Activated CD4-positive, alpha-beta T cell treated with anti-CD3 and anti-CD28 coated beads, Interleukin-2, amount 10 ng/mL, durations not matched to agents 7 days and 5 days (primary cell): ENCODE data around the gene ATP9B. TPM values are rescaled to one million over a fixed set of nuclear protein-coding genes. Genes with fewer than 3 reads are reported as not detected.

Source experiments
- CTCF ChIA-PET: fragments of 350-600 bp; sonication (Branson Sonifier 250); formaldehyde crosslinking; loops from one replicate; lab custom pipeline; 2021; ENCODE audit warnings: antibody characterized with exemption; lab: Charles Lee
- POLR2A ChIA-PET: fragments of 350-600 bp; sonication (Branson Sonifier 250); formaldehyde crosslinking; loops from one replicate; lab custom pipeline; 2021; ENCODE audit warnings: antibody characterized with exemption; lab: Charles Lee
- DNase-seq: peaks from one replicate; pipeline ENCODE4 v3.0.0-alpha.2; 2020
- H3K27ac Mint-ChIP-seq: one replicate; pipeline ENCODE4 v1.8.0; 2021; ENCODE audit warnings: mild to moderate bottlenecking, moderate library complexity, mixed read lengths
- H3K27me3 Mint-ChIP-seq: one replicate; pipeline ENCODE4 v1.8.0; 2021; ENCODE audit warnings: mixed read lengths
- H3K36me3 Mint-ChIP-seq: one replicate; pipeline ENCODE4 v1.8.0; 2021; ENCODE audit warnings: low read depth, mixed read lengths
- H3K4me1 Mint-ChIP-seq: one replicate; pipeline ENCODE4 v1.8.0; 2021; ENCODE audit warnings: mixed read lengths
- H3K4me3 Mint-ChIP-seq: one replicate; pipeline ENCODE4 v1.8.0; 2021; ENCODE audit warnings: mild to moderate bottlenecking, moderate library complexity, mixed read lengths
- H3K9me3 Mint-ChIP-seq: one replicate; pipeline ENCODE4 v1.8.0; 2021; ENCODE audit warnings: mixed read lengths
- total RNA-seq, 2 experiments: library from RNA; stranded (reverse); gene quantifications; one replicate each; pipeline ENCODE4 v1.2.3, GENCODE V29; 2021

ATP9B gene
- total RNA-seq, 2 experiments from 2014 or later, result 29.8 to 30.5 TPM

GRCh38 chr18:79216176-79216575 is 147.0 kb downstream of the ATP9B start:
- no peaks in the 10 kb centered on the region for H3K4me1 Mint-ChIP-seq
- peaks cover 5% of the 10 kb centered on the region for H3K36me3 Mint-ChIP-seq
- DNase-seq, result no peak
- ChIA-PET POLR2A (no interaction called here), CTCF (no interaction called here)
- no peak overlapping the region for H3K27ac Mint-ChIP-seq
- H3K27me3 Mint-ChIP-seq, result no peaks in the 10 kb centered on the region
- H3K9me3 Mint-ChIP-seq, result no peaks in the 10 kb centered on the region
- no peak overlapping the region for H3K4me3 Mint-ChIP-seq

GRCh38 chr18:79217979-79218604 is 148.9 kb downstream of the ATP9B start:
- Mint-ChIP-seq H3K4me3 (no peak overlapping the region), H3K27me3 (no peaks in the 10 kb centered on the region), H3K9me3 (no peaks in the 10 kb centered on the region), H3K36me3 (peaks cover 5% of the 10 kb centered on the region), H3K4me1 (no peaks in the 10 kb centered on the region), H3K27ac (no peak overlapping the region)
- CTCF ChIA-PET, result interaction anchor here (1.0 to 1.6 kb wide), 3 partner anchors 11 to 22 kb away, joined by 3 to 6 read pairs (median 3); no protein-coding TSS in a partner anchor
- DNase-seq, result no peak
- POLR2A ChIA-PET, result no interaction called here

- no peaks in the 10 kb centered on the region for H3K4me1 Mint-ChIP-seq
- no peaks in the 10 kb centered on the region for H3K27me3 Mint-ChIP-seq
- ChIA-PET POLR2A (no interaction called here), CTCF (interaction anchor here (1.0 to 1.6 kb wide), 3 partner anchors 10 to 22 kb away, joined by 3 to 6 read pairs (median 3); no protein-coding TSS in a partner anchor)
- no peak overlapping the region for H3K4me3 Mint-ChIP-seq
- no peak for DNase-seq
- H3K36me3 Mint-ChIP-seq, result peaks cover 5% of the 10 kb centered on the region
- no peak overlapping the region for H3K27ac Mint-ChIP-seq
- H3K9me3 Mint-ChIP-seq, result no peaks in the 10 kb centered on the region
Observed at GRCh38 chr18:79218605-79219190, 149.5 kb downstream of the ATP9B start.

- Mint-ChIP-seq H3K27ac (no peak overlapping the region), H3K36me3 (peaks cover 4% of the 10 kb centered on the region), H3K4me1 (no peaks in the 10 kb centered on the region), H3K9me3 (no peaks in the 10 kb centered on the region), H3K4me3 (no peak overlapping the region), H3K27me3 (no peaks in the 10 kb centered on the region)
- DNase-seq, result no peak
- CTCF ChIA-PET, result no interaction called here
- POLR2A ChIA-PET, result no interaction called here
Observed at GRCh38 chr18:79221136-79221535, 151.9 kb downstream of the ATP9B start.

GRCh38 chr18:79222790-79223189 is 153.6 kb downstream of the ATP9B start:
- CTCF ChIA-PET, result no interaction called here
- no peaks in the 10 kb centered on the region for H3K4me1 Mint-ChIP-seq
- H3K4me3 Mint-ChIP-seq, result no peak overlapping the region
- H3K27me3 Mint-ChIP-seq, result no peaks in the 10 kb centered on the region
- no peaks in the 10 kb centered on the region for H3K36me3 Mint-ChIP-seq
- no peaks in the 10 kb centered on the region for H3K9me3 Mint-ChIP-seq
- no peak overlapping the region for H3K27ac Mint-ChIP-seq
- no peak for DNase-seq
- POLR2A ChIA-PET, result no interaction called here

GRCh38 chr18:79223431-79223830 is 154.2 kb downstream of the ATP9B start:
- CTCF ChIA-PET, result no interaction called here
- Mint-ChIP-seq H3K4me3 (no peak overlapping the region), H3K27me3 (no peaks in the 10 kb centered on the region), H3K9me3 (no peaks in the 10 kb centered on the region), H3K36me3 (no peaks in the 10 kb centered on the region), H3K4me1 (no peaks in the 10 kb centered on the region), H3K27ac (no peak overlapping the region)
- POLR2A ChIA-PET, result interaction anchor here (0.6 kb wide), 1 partner anchor 138 kb away, joined by 3 read pairs; no protein-coding TSS in a partner anchor
- DNase-seq, result no peak

- CTCF ChIA-PET, result no interaction called here
- POLR2A ChIA-PET, result no interaction called here
Observed at GRCh38 chr18:79224381-79224780, 155.2 kb downstream of the ATP9B start.

GRCh38 chr18:79227621-79228020 is 158.4 kb downstream of the ATP9B start:
- Mint-ChIP-seq H3K27me3 (no peaks in the 10 kb centered on the region), H3K4me1 (no peaks in the 10 kb centered on the region), H3K36me3 (no peaks in the 10 kb centered on the region), H3K27ac (no peak overlapping the region), H3K4me3 (no peak overlapping the region), H3K9me3 (no peaks in the 10 kb centered on the region)
- ChIA-PET POLR2A (no interaction called here), CTCF (no interaction called here)
- DNase-seq, result no peak

More at GRCh38 chr18:79224381-79224780, 155.2 kb downstream of the ATP9B start:
- DNase-seq, result no peak
- Mint-ChIP-seq H3K9me3 (no peaks in the 10 kb centered on the region), H3K4me3 (no peak overlapping the region), H3K27me3 (no peaks in the 10 kb centered on the region), H3K4me1 (no peaks in the 10 kb centered on the region), H3K36me3 (no peaks in the 10 kb centered on the region), H3K27ac (no peak overlapping the region)

GRCh38 chr18:79229431-79229830 is 160.2 kb downstream of the ATP9B start:
- Mint-ChIP-seq H3K4me3 (no peak overlapping the region), H3K27ac (no peak overlapping the region), H3K4me1 (no peaks in the 10 kb centered on the region), H3K27me3 (no peaks in the 10 kb centered on the region), H3K9me3 (no peaks in the 10 kb centered on the region), H3K36me3 (no peaks in the 10 kb centered on the region)
- no peak for DNase-seq
- ChIA-PET CTCF (interaction anchor here (0.6 to 1.1 kb wide), 2 partner anchors 11 to 52 kb away, joined by 3 read pairs; no protein-coding TSS in a partner anchor), POLR2A (no interaction called here)

- DNase-seq, result no peak
- H3K4me1 Mint-ChIP-seq, result no peaks in the 10 kb centered on the region
- no peak overlapping the region for H3K4me3 Mint-ChIP-seq
- ChIA-PET POLR2A (no interaction called here), CTCF (no interaction called here)
- H3K9me3 Mint-ChIP-seq, result no peaks in the 10 kb centered on the region
- no peak overlapping the region for H3K27ac Mint-ChIP-seq
- H3K36me3 Mint-ChIP-seq, result no peaks in the 10 kb centered on the region
- H3K27me3 Mint-ChIP-seq, result no peaks in the 10 kb centered on the region
Observed at GRCh38 chr18:79234438-79234837, 165.2 kb downstream of the ATP9B start.

GRCh38 chr18:79239631-79240030 is 170.4 kb downstream of the ATP9B start:
- Mint-ChIP-seq H3K9me3 (no peaks in the 10 kb centered on the region), H3K27ac (no peak overlapping the region), H3K36me3 (no peaks in the 10 kb centered on the region), H3K4me1 (no peaks in the 10 kb centered on the region), H3K4me3 (no peak overlapping the region), H3K27me3 (no peaks in the 10 kb centered on the region)
- POLR2A ChIA-PET, result no interaction called here
- CTCF ChIA-PET, result no interaction called here
- DNase-seq, result no peak

- H3K27me3 Mint-ChIP-seq, result no peaks in the 10 kb centered on the region
- POLR2A ChIA-PET, result no interaction called here
- no peaks in the 10 kb centered on the region for H3K36me3 Mint-ChIP-seq
- no peak for DNase-seq
- no peak overlapping the region for H3K4me3 Mint-ChIP-seq
- peaks cover 9% of the 10 kb centered on the region for H3K4me1 Mint-ChIP-seq
- H3K27ac Mint-ChIP-seq, result no peak overlapping the region
- no peaks in the 10 kb centered on the region for H3K9me3 Mint-ChIP-seq
- CTCF ChIA-PET, result interaction anchor here (1.2 kb wide), 1 partner anchor 11 kb away, joined by 3 read pairs; no protein-coding TSS in a partner anchor
Observed at GRCh38 chr18:79241755-79242154, 172.6 kb downstream of the ATP9B start.

GRCh38 chr18:79242246-79242645 is 173.1 kb downstream of the ATP9B start:
- Mint-ChIP-seq H3K27me3 (no peaks in the 10 kb centered on the region), H3K27ac (no peak overlapping the region), H3K9me3 (no peaks in the 10 kb centered on the region), H3K4me3 (no peak overlapping the region), H3K36me3 (no peaks in the 10 kb centered on the region), H3K4me1 (peaks cover 10% of the 10 kb centered on the region)
- CTCF ChIA-PET, result interaction anchor here (0.6 kb wide), 1 partner anchor 9 kb away, joined by 3 read pairs; no protein-coding TSS in a partner anchor
- POLR2A ChIA-PET, result no interaction called here
- DNase-seq, result no peak
